Cardiac muscle cell (in vitro differentiated cells and primary cell): Measurements from ENCODE around the gene PTPRM. TPM values are rescaled to one million over a fixed set of nuclear protein-coding genes. Genes with fewer than 3 reads are reported as not detected.

ENCODE experiments used
- DNase-seq, 2 donors: peaks; one replicate each; pipeline versions ENCODE4 v3.0.0 to v3.0.0-alpha.2; 2010 to 2017; ENCODE audit warnings: low read depth in 1 of 2, low spot score in 1 of 2
- H3K27ac ChIP-seq: fragments of 200-600 bp; sonication (generic); 2 replicates; pipeline ENCODE4 v1.5.1; 2016
- H3K27me3 ChIP-seq: fragments of 200-600 bp; sonication (generic); 2 replicates; pipeline ENCODE4 v1.6.0; 2016; ENCODE audit warnings: control low read depth
- H3K36me3 ChIP-seq: fragments of 200-600 bp; sonication (generic); 2 replicates; pipeline ENCODE4 v1.5.1; 2016; ENCODE audit warnings: control low read depth
- H3K4me1 ChIP-seq: fragments of 200-600 bp; sonication (generic); 2 replicates; pipeline ENCODE4 v1.8.1; 2017; ENCODE audit warnings: low read depth, mild to moderate bottlenecking, mixed run types
- H3K4me3 ChIP-seq: fragments of 200-600 bp; sonication (generic); 2 replicates; pipeline ENCODE4 v1.5.1; 2016; ENCODE audit warnings: mild to moderate bottlenecking
- H3K9me3 ChIP-seq: fragments of 200-600 bp; sonication (generic); 2 replicates; pipeline ENCODE4 v1.5.1; 2017; ENCODE audit warnings: low read depth, mild to moderate bottlenecking, control low read depth
- CTCF ChIP-seq: IDR thresholded peaks from 2 replicates; pipeline ENCODE4 v1.5.1; 2012; ENCODE audit warnings: low read depth, mild to moderate bottlenecking, low read length
- polyA plus RNA-seq: library from polyadenylated mRNA; unstranded; fragments of >200 nt; fragmentation: Nextera tagmentation; extraction: Ambion mirVana; gene quantifications from 2 replicates; pipeline ENCODE4 v1.2.1, GENCODE V29; 2016
- total RNA-seq: library from RNA; depleted of rRNA; stranded (reverse); fragments of >200 nt; gene quantifications from 2 replicates; pipeline ENCODE4 v1.2.3, GENCODE V29; 2016

Gene PTPRM
- total and polyA plus RNA-seq, 2 experiments from 2014 or later: 26.5 to 48.8 TPM

GRCh38 chr18:8453528-8453927 is 886.4 kb downstream of the PTPRM start:
- no peak overlapping the region for H3K4me3 ChIP-seq
- H3K36me3 ChIP-seq: no peaks in the 10 kb centered on the region
- H3K27ac ChIP-seq: no peak overlapping the region
- no peak for DNase-seq
- no peaks in the 10 kb centered on the region for H3K27me3 ChIP-seq
- TF ChIP-seq CTCF: no peak
- H3K4me1 ChIP-seq: no peaks in the 10 kb centered on the region
- no peaks in the 10 kb centered on the region for H3K9me3 ChIP-seq

GRCh38 chr18:8454136-8454535 is 887.0 kb downstream of the PTPRM start:
- Histone ChIP-seq H3K9me3 (no peaks in the 10 kb centered on the region), H3K36me3 (no peaks in the 10 kb centered on the region), H3K4me3 (no peak overlapping the region), H3K4me1 (no peaks in the 10 kb centered on the region), H3K27ac (no peak overlapping the region), H3K27me3 (no peaks in the 10 kb centered on the region)
- no peak for TF ChIP-seq CTCF
- no peak for DNase-seq

- no peak overlapping the region for H3K27ac ChIP-seq
- H3K4me3 ChIP-seq: no peak overlapping the region
- H3K4me1 ChIP-seq: no peaks in the 10 kb centered on the region
- H3K27me3 ChIP-seq: no peaks in the 10 kb centered on the region
- TF ChIP-seq CTCF: no peak
- no peaks in the 10 kb centered on the region for H3K9me3 ChIP-seq
- no peaks in the 10 kb centered on the region for H3K36me3 ChIP-seq
- no peak for DNase-seq
Measured at GRCh38 chr18:8455661-8456614, 888.8 kb downstream of the PTPRM start.
